HepG2 (cell line): ENCODE measurements around the gene FIZ1. TPM values are rescaled to one million over a fixed set of nuclear protein-coding genes. Genes with fewer than 3 reads are reported as not detected.

Experiments used
- ATF4 ChIP-seq, 2 experiments: fragments of 450-650 bp in 1 of 2; sonication (generic) in 1 of 2; formaldehyde crosslinking; IDR thresholded peaks; 2 replicates each; pipeline versions ENCODE4 v1.5.0 to v1.8.0; 2020 to 2022; ENCODE audit warnings: mild to moderate bottlenecking in 1 of 2, missing genetic modification reagents in 1 of 2
- GATA4 ChIP-seq: sonication (generic); IDR thresholded peaks from 2 replicates; pipeline ENCODE4 v1.6.1; 2016; ENCODE audit warnings: antibody characterized with exemption, low read depth, borderline replicate concordance
- GATAD2A ChIP-seq: IDR thresholded peaks from 2 replicates; pipeline ENCODE4 v1.6.1; 2016
- MIXL1 ChIP-seq: IDR thresholded peaks from 2 replicates; pipeline ENCODE4 v1.6.1; 2016
- NR1H2 ChIP-seq: sonication (generic); formaldehyde crosslinking; IDR thresholded peaks from 2 replicates; pipeline ENCODE4 v1.8.1; 2022; ENCODE audit warnings: low read depth, missing genetic modification reagents, borderline replicate concordance
- POGZ ChIP-seq: sonication (generic); formaldehyde crosslinking; IDR thresholded peaks from 2 replicates; pipeline ENCODE4 v1.4.0; 2020; ENCODE audit warnings: mild to moderate bottlenecking, missing genetic modification reagents
- SP4 ChIP-seq: sonication (generic); formaldehyde crosslinking; IDR thresholded peaks from 2 replicates; pipeline ENCODE4 v1.8.1; 2023; ENCODE audit warnings: mild to moderate bottlenecking, missing genetic modification reagents
- TBL1XR1 ChIP-seq: fragments of 150-350 bp; IDR thresholded peaks from 2 replicates; pipeline ENCODE4 v1.6.1; 2014; ENCODE audit warnings: borderline replicate concordance, low read length; ENCODE audit not compliant: partially characterized antibody
- TEAD2 ChIP-seq: sonication (generic); formaldehyde crosslinking; IDR thresholded peaks from 2 replicates; pipeline ENCODE4 v1.9.0; 2021; ENCODE audit warnings: missing genetic modification reagents
- ZBTB7B ChIP-seq: sonication (generic); formaldehyde crosslinking; IDR thresholded peaks from 2 replicates; pipeline ENCODE4 v1.4.0; 2020; ENCODE audit warnings: missing genetic modification reagents
- ZFP36L1 ChIP-seq: sonication (generic); formaldehyde crosslinking; IDR thresholded peaks from 2 replicates; pipeline ENCODE4 v1.8.0; 2022; ENCODE audit warnings: mild to moderate bottlenecking, missing genetic modification reagents, moderate library complexity
- ZNF180 ChIP-seq: sonication (generic); formaldehyde crosslinking; IDR thresholded peaks from 2 replicates; pipeline ENCODE4 v1.4.0; 2020; ENCODE audit warnings: low read depth, missing genetic modification reagents, borderline replicate concordance
- ZNF605 ChIP-seq: sonication (generic); formaldehyde crosslinking; IDR thresholded peaks from 2 replicates; pipeline ENCODE4 v1.8.0; 2022; ENCODE audit warnings: mild to moderate bottlenecking, missing genetic modification reagents
- ZNF781 ChIP-seq: sonication (generic); formaldehyde crosslinking; IDR thresholded peaks from 2 replicates; pipeline ENCODE4 v1.5.1; 2020; ENCODE audit warnings: borderline replicate concordance, mild to moderate bottlenecking, missing genetic modification reagents; ENCODE audit errors: not compliant biosample characterization
- polyA plus RNA-seq, 8 experiments: library from polyadenylated mRNA; depleted of rRNA in 3 of 8; stranded (reverse) in 7 of 8; unstranded in 1 of 8; fragments of >200 nt; fragmentation: Illumina TruSeq in 4 of 8; extraction: Trizol in 4 of 8; gene quantifications; 2 replicates each; pipeline versions ENCODE4 v1.2.1 to v1.2.3, GENCODE V29; 2011 to 2016; ENCODE audit warnings: low read depth in 4 of 8, missing spikeins in 1 of 8, mixed read lengths in 1 of 8; ENCODE audit not compliant: insufficient read depth in 1 of 8
- total RNA-seq, 5 experiments: library from RNA; depleted of rRNA; stranded (reverse); fragments of >200 nt; fragmentation: Illumina TruSeq; extraction: Trizol; gene quantifications; 2 replicates each; pipeline ENCODE4 v1.2.3, GENCODE V29; 2016; ENCODE audit warnings: low read depth in 1 of 5
- TF ChIP-seq, protein P1 (sequence below): sonication (generic); formaldehyde crosslinking; IDR thresholded peaks from 2 replicates; pipeline ENCODE4 v1.4.0; 2020; ENCODE audit warnings: mild to moderate bottlenecking, missing genetic modification reagents
- TF ChIP-seq, protein P2 (sequence below): sonication (generic); formaldehyde crosslinking; IDR thresholded peaks from 2 replicates; pipeline ENCODE4 v1.8.0; 2022; ENCODE audit warnings: low read depth, missing genetic modification reagents
- TF ChIP-seq, protein P3 (sequence below): sonication (generic); formaldehyde crosslinking; IDR thresholded peaks from 2 replicates; pipeline ENCODE4 v1.8.1; 2023; ENCODE audit warnings: mild to moderate bottlenecking, moderate library complexity, missing genetic modification reagents

FIZ1 gene
- total and polyA plus RNA-seq, 2 of the 13 experiments (the other 11 are each of a cell fraction or from before 2014, with no cell fraction given), result 3.6 to 5.9 TPM

DNA sequence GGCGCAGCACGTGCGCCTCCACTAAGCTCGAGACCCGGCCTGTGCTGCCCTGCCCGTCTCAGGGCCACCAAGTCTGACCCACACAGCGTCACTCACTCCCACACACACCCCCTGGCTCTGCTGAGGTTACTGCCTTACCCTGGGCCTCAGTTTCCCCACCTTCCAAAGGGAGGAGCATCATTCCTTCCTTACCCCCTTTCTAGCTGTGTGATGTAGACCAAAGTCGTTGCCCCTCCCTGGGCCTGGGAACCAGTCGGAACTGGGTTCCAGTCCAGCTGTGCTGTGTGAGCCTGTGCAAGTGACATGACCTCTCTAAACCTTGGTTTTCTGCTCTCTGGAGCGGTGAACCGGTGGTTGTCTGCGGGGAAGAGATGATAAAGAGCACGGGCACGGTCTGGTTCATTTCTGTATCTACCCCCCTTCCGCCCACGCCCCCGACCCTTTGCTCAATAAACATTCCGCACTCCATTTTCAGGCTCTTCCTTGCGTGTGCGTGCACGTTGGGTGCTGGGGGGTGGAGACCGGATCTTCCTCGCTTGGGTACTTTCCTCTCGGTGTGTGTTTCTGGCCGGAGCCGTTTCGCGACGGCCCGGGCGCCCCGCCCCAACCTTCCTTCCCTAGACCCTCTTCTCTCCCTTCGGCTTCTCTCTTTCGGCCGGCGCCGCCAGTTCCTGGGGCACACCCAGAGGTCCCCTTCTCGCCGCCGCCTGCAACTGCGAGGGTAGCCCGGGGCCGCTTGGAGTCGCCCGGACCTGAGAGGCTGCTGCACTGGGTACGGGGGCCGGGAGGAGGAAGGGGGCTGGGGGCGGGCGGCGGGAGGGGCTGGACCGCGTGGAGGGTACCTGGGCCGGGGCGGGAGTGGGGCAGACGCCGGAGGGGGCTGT, 43.9 kb upstream of the FIZ1 start, which contains the start of gene ZNF581 (continued):
- TF ChIP-seq ZBTB7B (CRISPR knock-in tag) (peak; percentile 77), ZNF781 (CRISPR knock-in tag) (peak; percentile 85), MIXL1 (CRISPR knock-in tag) (0 out of 2 replicates have a peak, but pooled peaks have one; percentile 36), ZNF180 (CRISPR knock-in tag) (no peak), ZNF605 (CRISPR knock-in tag) (peak; percentile 54), TBL1XR1 (peak; percentile 34), GATAD2A (CRISPR knock-in tag) (peak; percentile 69), TEAD2 (CRISPR knock-in tag) (no peak), NR1H2 (CRISPR knock-in tag) (0 out of 2 replicates have a peak, but pooled peaks have one; percentile 40), POGZ (CRISPR knock-in tag) (0 out of 2 replicates have a peak, but pooled peaks have one; percentile 40), ZFP36L1 (no peak), ATF4 (CRISPR knock-in tag; IDR thresholded peaks at IDR 0.05) (0 out of 4 replicates have a peak, but pooled peaks of 1 of the 2 experiments have one; percentile 12), GATA4 (peak; percentile 22; the same call in 1 of the 2 replicates), SP4 (CRISPR knock-in tag) (peak; percentile 54; the same call in 1 of the 2 replicates)
- TF ChIP-seq, protein P1, sequence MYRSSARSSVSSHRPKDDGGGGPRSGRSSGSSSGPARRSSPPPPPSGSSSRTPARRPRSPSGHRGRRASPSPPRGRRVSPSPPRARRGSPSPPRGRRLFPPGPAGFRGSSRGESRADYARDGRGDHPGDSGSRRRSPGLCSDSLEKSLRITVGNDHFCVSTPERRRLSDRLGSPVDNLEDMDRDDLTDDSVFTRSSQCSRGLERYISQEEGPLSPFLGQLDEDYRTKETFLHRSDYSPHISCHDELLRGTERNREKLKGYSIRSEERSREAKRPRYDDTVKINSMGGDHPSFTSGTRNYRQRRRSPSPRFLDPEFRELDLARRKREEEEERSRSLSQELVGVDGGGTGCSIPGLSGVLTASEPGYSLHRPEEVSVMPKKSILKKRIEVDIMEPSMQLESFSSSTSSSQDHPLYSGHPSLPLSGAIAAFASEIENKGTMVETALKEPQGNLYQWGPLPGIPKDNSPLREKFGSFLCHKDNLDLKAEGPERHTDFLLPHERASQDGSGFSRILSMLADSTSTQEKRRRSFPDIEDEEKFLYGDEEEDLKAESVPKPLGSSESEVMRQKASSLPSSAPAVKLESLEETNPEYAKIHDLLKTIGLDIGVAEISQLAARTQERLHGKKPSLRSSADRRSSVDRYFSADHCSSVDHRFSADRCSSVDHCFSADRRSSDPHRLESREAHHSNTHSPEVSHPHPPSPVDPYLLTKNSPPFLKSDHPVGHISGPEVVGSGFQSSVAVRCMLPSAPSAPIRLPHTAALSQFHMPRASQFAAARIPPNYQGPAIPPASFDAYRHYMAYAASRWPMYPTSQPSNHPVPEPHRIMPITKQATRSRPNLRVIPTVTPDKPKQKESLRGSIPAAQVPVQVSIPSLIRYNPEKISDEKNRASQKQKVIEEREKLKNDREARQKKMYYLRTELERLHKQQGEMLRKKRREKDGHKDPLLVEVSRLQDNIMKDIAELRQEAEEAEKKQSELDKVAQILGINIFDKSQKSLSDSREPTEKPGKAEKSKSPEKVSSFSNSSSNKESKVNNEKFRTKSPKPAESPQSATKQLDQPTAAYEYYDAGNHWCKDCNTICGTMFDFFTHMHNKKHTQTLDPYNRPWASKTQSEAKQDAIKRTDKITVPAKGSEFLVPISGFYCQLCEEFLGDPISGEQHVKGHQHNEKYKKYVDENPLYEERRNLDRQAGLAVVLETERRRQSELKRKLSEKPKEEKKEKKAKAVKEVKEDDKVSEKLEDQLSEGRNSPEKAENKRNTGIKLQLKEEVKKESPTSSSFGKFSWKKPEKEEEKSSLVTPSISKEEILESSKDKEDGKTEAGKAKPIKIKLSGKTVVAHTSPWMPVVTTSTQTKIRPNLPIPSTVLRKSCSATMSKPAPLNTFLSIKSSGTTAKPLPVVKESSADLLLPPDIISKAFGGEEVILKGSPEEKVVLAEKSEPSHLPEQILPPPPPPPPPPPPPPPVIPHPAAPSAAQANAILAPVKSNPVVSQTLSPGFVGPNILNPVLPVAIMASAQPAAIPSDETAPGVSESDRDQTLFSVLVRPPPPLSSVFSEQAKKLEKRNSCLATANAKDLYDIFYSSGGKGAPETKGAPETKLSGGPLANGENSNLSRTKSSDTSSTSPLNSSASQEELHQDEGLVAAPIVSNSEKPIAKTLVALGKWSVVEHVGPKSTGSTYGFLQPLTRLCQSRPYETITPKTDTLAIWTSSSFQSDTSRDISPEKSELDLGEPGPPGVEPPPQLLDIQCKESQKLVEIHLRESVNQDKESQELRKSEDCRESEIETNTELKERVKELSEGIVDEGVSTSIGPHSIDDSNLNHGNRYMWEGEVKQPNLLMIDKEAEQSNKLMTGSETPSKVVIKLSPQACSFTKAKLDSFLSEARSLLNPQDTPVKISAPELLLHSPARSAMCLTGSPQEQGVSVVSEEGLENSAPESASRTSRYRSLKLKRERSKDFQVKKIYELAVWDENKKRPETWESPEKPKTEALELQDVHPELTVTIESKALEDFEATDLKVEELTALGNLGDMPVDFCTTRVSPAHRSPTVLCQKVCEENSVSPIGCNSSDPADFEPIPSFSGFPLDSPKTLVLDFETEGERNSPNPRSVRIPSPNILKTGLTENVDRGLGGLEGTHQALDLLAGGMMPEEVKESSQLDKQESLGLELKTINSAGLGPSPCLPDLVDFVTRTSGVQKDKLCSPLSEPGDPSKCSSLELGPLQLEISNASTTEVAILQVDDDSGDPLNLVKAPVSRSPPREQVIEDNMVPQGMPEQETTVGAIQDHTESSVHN (CRISPR knock-in tag), result peak; percentile 99
- TF ChIP-seq, protein P2, sequence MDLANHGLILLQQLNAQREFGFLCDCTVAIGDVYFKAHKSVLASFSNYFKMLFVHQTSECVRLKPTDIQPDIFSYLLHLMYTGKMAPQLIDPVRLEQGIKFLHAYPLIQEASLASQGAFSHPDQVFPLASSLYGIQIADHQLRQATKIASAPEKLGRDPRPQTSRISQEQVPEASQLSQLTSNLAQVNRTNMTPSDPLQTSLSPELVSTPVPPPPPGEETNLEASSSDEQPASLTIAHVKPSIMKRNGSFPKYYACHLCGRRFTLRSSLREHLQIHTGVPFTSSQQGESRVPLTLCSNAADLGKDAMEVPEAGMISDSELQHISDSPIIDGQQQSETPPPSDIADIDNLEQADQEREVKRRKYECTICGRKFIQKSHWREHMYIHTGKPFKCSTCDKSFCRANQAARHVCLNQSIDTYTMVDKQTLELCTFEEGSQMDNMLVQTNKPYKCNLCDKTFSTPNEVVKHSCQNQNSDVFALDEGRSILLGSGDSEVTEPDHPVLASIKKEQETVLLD, result peak; percentile 37; the same call in 1 of the 2 replicates
- TF ChIP-seq, protein P3, sequence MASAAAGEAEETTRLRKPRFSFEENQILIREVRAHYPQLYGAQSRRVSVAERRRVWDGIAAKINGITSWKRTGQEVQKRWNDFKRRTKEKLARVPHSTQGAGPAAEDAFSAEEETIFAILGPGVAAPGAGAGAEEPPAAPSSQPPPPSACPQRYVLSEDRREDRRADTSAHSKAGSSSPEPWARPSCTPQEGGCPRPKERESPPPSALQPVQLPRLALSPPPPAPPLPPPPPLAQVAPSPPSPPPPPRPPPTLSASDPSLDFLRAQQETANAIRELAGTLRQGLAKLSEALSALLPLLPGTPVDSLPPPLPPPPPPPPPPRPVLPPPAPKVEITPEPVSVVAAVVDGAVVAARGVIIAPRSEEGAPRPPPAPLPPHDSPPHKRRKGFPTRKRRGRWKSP (CRISPR knock-in tag), result 0 out of 2 replicates have a peak, but pooled peaks have one; percentile 64
